ENCODE measurements around the gene DSCAML1. TPM values are rescaled to one million over a fixed set of nuclear protein-coding genes. Genes with fewer than 3 reads are reported as not detected.

DSCAML1 gene
- total RNA-seq, 4 donors from 2014 or later = 2.9 to 5.8 (median 3.3) TPM

- intact Hi-C loops (cut with DNase I; ENCODE audit: low total_unique reads) = no loop called here
- Histone ChIP-seq H3K4me1 (peaks cover 0 to 18% (median 11%) of the 10 kb centered on the region in 4 donors), H3K9me3 (no peaks in the 10 kb centered on the region), H3K4me3 (no peak overlapping the region), H3K27me3 (no peaks in the 10 kb centered on the region), H3K36me3 (no peaks in the 10 kb centered on the region), H3K27ac (peak overlapping the region in 1 of 4 donors; percentile 71)
- TF ChIP-seq POLR2A (IDR thresholded peaks at IDR 0.05) (no peak), CTCF (IDR thresholded peaks at IDR 0.05) (peak; percentile 91 to 95 (median 93)), EP300 (IDR thresholded peaks at IDR 0.05; ENCODE audit: low read depth) (no peak), POLR2AphosphoS5 (IDR thresholded peaks at IDR 0.05) (no peak)
- in situ Hi-C loops (cut with MboI; ENCODE audit: low pct_ligation_motif_present in 1 of 4, low pct_unique_long_range_greater_than_20kb in 1 of 4, low sequenced_read_pairs in 3 of 4) = loop anchor here in 3 of 4 donors (10.0 to 25.0 kb wide), 4 partner anchors 247 to 370 kb away; no protein-coding TSS in a partner anchor
- 49 to 51% methylated on average over 3 to 22 of the region's 22 CpGs for WGBS, 2 donors (ENCODE audit: low coverage in 1 of 2)
- peak; percentile 84 for DNase-seq
Measured at GRCh38 chr11:117807482-117808327, 10.7 kb upstream of the DSCAML1 start.

- no peak for TF ChIP-seq EP300 (IDR thresholded peaks at IDR 0.05; ENCODE audit: low read depth)
- TF ChIP-seq POLR2AphosphoS5 (IDR thresholded peaks at IDR 0.05) = no peak
- no peak for TF ChIP-seq CTCF (IDR thresholded peaks at IDR 0.05)
- TF ChIP-seq POLR2A (IDR thresholded peaks at IDR 0.05) = no peak
- intact Hi-C loops (cut with DNase I; ENCODE audit: low total_unique reads) = no loop called here
- WGBS, 2 donors (ENCODE audit: low coverage in 1 of 2) = 78% methylated on average over 5 of the region's 5 CpGs; no CpG with 5 or more reads in 1 of the 2 donors
Measured at GRCh38 chr11:117806846-117807245, 9.8 kb upstream of the DSCAML1 start.

GRCh38 chr11:117805045-117805444 lies 8.0 kb upstream of the DSCAML1 start:
- H3K9me3 ChIP-seq = no peaks in the 10 kb centered on the region
- H3K27me3 ChIP-seq = no peaks in the 10 kb centered on the region
- peaks cover 0 to 18% (median 11%) of the 10 kb centered on the region in 4 donors for H3K4me1 ChIP-seq
- no peak for TF ChIP-seq POLR2A (IDR thresholded peaks at IDR 0.05)
- no peak for TF ChIP-seq CTCF (IDR thresholded peaks at IDR 0.05)
- no peak for TF ChIP-seq EP300 (IDR thresholded peaks at IDR 0.05; ENCODE audit: low read depth)
- no peak for TF ChIP-seq POLR2AphosphoS5 (IDR thresholded peaks at IDR 0.05)
- WGBS, 2 donors (ENCODE audit: low coverage in 1 of 2) = 60 to 61% methylated on average over 1 of the region's 1 CpG
- H3K27ac ChIP-seq = no peak overlapping the region
- no peak overlapping the region for H3K4me3 ChIP-seq
- no peaks in the 10 kb centered on the region for H3K36me3 ChIP-seq
- intact Hi-C loops (cut with DNase I; ENCODE audit: low total_unique reads) (no loop called here), in situ Hi-C loops (cut with MboI; ENCODE audit: low pct_ligation_motif_present in 1 of 4, low pct_unique_long_range_greater_than_20kb in 1 of 4, low sequenced_read_pairs in 3 of 4) (loop anchor here in 3 of 4 donors (10.0 to 25.0 kb wide), 4 partner anchors 250 to 368 kb away; no protein-coding TSS in a partner anchor)
- DNase-seq = no peak

More at GRCh38 chr11:117806846-117807245, 9.8 kb upstream of the DSCAML1 start:
- H3K27ac ChIP-seq = no peak overlapping the region
- H3K4me3 ChIP-seq = no peak overlapping the region
- in situ Hi-C loops (cut with MboI; ENCODE audit: low pct_ligation_motif_present in 1 of 4, low pct_unique_long_range_greater_than_20kb in 1 of 4, low sequenced_read_pairs in 3 of 4) = loop anchor here in 3 of 4 donors (10.0 to 25.0 kb wide), 4 partner anchors 248 to 370 kb away; no protein-coding TSS in a partner anchor
- no peaks in the 10 kb centered on the region for H3K36me3 ChIP-seq
- DNase-seq = no peak
- no peaks in the 10 kb centered on the region for H3K27me3 ChIP-seq
- H3K9me3 ChIP-seq = no peaks in the 10 kb centered on the region
- H3K4me1 ChIP-seq = peaks cover 0 to 18% (median 11%) of the 10 kb centered on the region in 4 donors

GRCh38 chr11:117803896-117804295 lies 6.9 kb upstream of the DSCAML1 start:
- H3K27me3 ChIP-seq = no peaks in the 10 kb centered on the region
- TF ChIP-seq POLR2AphosphoS5 (IDR thresholded peaks at IDR 0.05) = no peak
- TF ChIP-seq EP300 (IDR thresholded peaks at IDR 0.05; ENCODE audit: low read depth) = no peak
- no peak for TF ChIP-seq CTCF (IDR thresholded peaks at IDR 0.05)
- TF ChIP-seq POLR2A (IDR thresholded peaks at IDR 0.05) = no peak
- intact Hi-C loops (cut with DNase I; ENCODE audit: low total_unique reads) (no loop called here), in situ Hi-C loops (cut with MboI; ENCODE audit: low pct_ligation_motif_present in 1 of 4, low pct_unique_long_range_greater_than_20kb in 1 of 4, low sequenced_read_pairs in 3 of 4) (loop anchor here in 3 of 4 donors (10.0 to 25.0 kb wide), 4 partner anchors 251 to 367 kb away; no protein-coding TSS in a partner anchor)
- no peak overlapping the region for H3K4me3 ChIP-seq
- WGBS, 2 donors (ENCODE audit: low coverage in 1 of 2) = 84% methylated on average over 8 of the region's 8 CpGs; no CpG with 5 or more reads in 1 of the 2 donors
- H3K4me1 ChIP-seq = peaks cover 0 to 12% (median 3%) of the 10 kb centered on the region in 4 donors
- no peaks in the 10 kb centered on the region for H3K36me3 ChIP-seq
- no peaks in the 10 kb centered on the region for H3K9me3 ChIP-seq
- DNase-seq = no peak
- no peak overlapping the region for H3K27ac ChIP-seq
